Sigmoid colon (tissue), 7 donors: ENCODE measurements around the gene TMEM107. TPM values are rescaled to one million over a fixed set of nuclear protein-coding genes. Genes with fewer than 3 reads are reported as not detected.

Source experiments
- DNase-seq: peaks from one replicate; pipeline ENCODE4 v3.0.0-alpha.2; 2019
- H3K27ac ChIP-seq, 4 donors: fragments of 200-600 bp; sonication (generic); one replicate each; pipeline ENCODE4 v1.5.1; 2016 to 2019; ENCODE audit warnings: mild to moderate bottlenecking in 1 of 4
- H3K27me3 ChIP-seq, 3 donors: fragments of 200-600 bp; sonication (generic); one replicate each; pipeline ENCODE4 v1.5.1; 2019; ENCODE audit warnings: mild to moderate bottlenecking in 1 of 3
- H3K36me3 ChIP-seq, 4 donors: fragments of 200-600 bp; sonication (generic); one replicate each; pipeline ENCODE4 v1.5.1; 2016 to 2019
- H3K4me1 ChIP-seq, 4 donors: fragments of 200-600 bp; sonication (generic); one replicate each; pipeline ENCODE4 v1.5.1; 2017 to 2019
- H3K4me3 ChIP-seq, 4 donors: fragments of 200-600 bp; sonication (generic); one replicate each; pipeline ENCODE4 v1.5.1; 2017 to 2019; ENCODE audit warnings: mild to moderate bottlenecking in 2 of 4, moderate library complexity in 1 of 4
- H3K9me3 ChIP-seq, 4 donors: fragments of 200-600 bp in 3 of 4; sonication (generic) in 3 of 4; one replicate each; pipeline versions ENCODE4 v1.5.1 to v1.6.1; 2013 to 2019
- CTCF ChIP-seq, 4 experiments: fragments of 450-650 bp in 3 of 4; fragments of 200-600 bp in 1 of 4; IDR thresholded peaks; one replicate each; pipeline ENCODE4 v1.5.1; 2016 to 2019; ENCODE audit warnings: antibody characterized with exemption in 4 of 4, mild to moderate bottlenecking in 3 of 4, moderate library complexity in 2 of 4
- EP300 ChIP-seq, 4 donors: sonication (generic); formaldehyde crosslinking; IDR thresholded peaks; one replicate each; pipeline ENCODE4 v1.6.1; 2017; ENCODE audit warnings: antibody characterized with exemption in 4 of 4
- POLR2A ChIP-seq, 2 donors: fragments of 450-650 bp; IDR thresholded peaks; one replicate each; pipeline ENCODE4 v1.6.1; 2016; ENCODE audit warnings: antibody characterized with exemption in 2 of 2, mild to moderate bottlenecking in 2 of 2, moderate library complexity in 2 of 2
- POLR2AphosphoS5 ChIP-seq, 4 donors: sonication (generic); formaldehyde crosslinking; IDR thresholded peaks; one replicate each; pipeline ENCODE4 v1.6.1; 2017; ENCODE audit warnings: antibody characterized with exemption in 4 of 4
- WGBS, 2 donors: extraction: QIAGEN DNeasy Blood & Tissue Kit; methylation state at CpG; one replicate each; pipeline ENCODE4 v1.1.7; 2013; 5-methylcytosine and 5-hydroxymethylcytosine counted together
- intact Hi-C: fragments of 100-400 bp; cut with DNase I; formaldehyde crosslinking; loops from one replicate; pipeline ENCODE4 v1.15.1; 2023
- polyA plus RNA-seq, 3 donors: library from polyadenylated mRNA; stranded (reverse); fragments of 200-250 nt; gene quantifications; one replicate each; pipeline ENCODE4 v1.2.3, GENCODE V29; 2013
- total RNA-seq, 4 donors: library from RNA; depleted of rRNA; stranded (reverse); fragments of >200 nt; gene quantifications; one replicate each; pipeline ENCODE4 v1.1.0, GENCODE V29; 2016
- donor health status: healthy with polysubstance abuse.
- donor health status: Bipolar disorder and iron deficiency.
- donor health status: healthy.

TMEM107 gene
- total and polyA plus RNA-seq, 7 donors, result 4.6 to 61.7 (median 14.4) TPM

- Histone ChIP-seq H3K27me3 (peaks cover 0 to 8% (median 0%) of the 10 kb centered on the region in 3 donors), H3K4me3 (no peak overlapping the region), H3K9me3 (no peaks in the 10 kb centered on the region), H3K27ac (no peak overlapping the region), H3K36me3 (no peaks in the 10 kb centered on the region), H3K4me1 (peaks cover 0 to 10% (median 6%) of the 10 kb centered on the region in 4 donors)
- no peak for DNase-seq
- intact Hi-C loops, result loop anchor here (10.0 kb wide), 1 partner anchor 819 kb away; the partner anchor contains the start of gene GPS2
- 81 to 87% methylated on average over 12 of the region's 12 CpGs for WGBS, 2 donors
- TF ChIP-seq EP300 (IDR thresholded peaks at IDR 0.05) (no peak), POLR2A (IDR thresholded peaks at IDR 0.05) (no peak), POLR2AphosphoS5 (IDR thresholded peaks at IDR 0.05) (no peak), CTCF (IDR thresholded peaks at IDR 0.05) (no peak)
Observed at GRCh38 chr17:8133399-8133798, 42.8 kb downstream of the TMEM107 start.

GRCh38 chr17:8131844-8132441, 44.2 kb downstream of the TMEM107 start:
- Histone ChIP-seq H3K9me3 (no peaks in the 10 kb centered on the region), H3K4me1 (peaks cover 0 to 8% (median 5%) of the 10 kb centered on the region in 4 donors), H3K27ac (no peak overlapping the region), H3K4me3 (no peak overlapping the region), H3K36me3 (no peaks in the 10 kb centered on the region), H3K27me3 (peaks cover 0 to 14% (median 0%) of the 10 kb centered on the region in 3 donors)
- TF ChIP-seq POLR2AphosphoS5 (IDR thresholded peaks at IDR 0.05), result no peak
- TF ChIP-seq CTCF (IDR thresholded peaks at IDR 0.05), result no peak
- TF ChIP-seq POLR2A (IDR thresholded peaks at IDR 0.05), result no peak
- no peak for TF ChIP-seq EP300 (IDR thresholded peaks at IDR 0.05)
- intact Hi-C loops, result loop anchor here (10.0 kb wide), 1 partner anchor 817 kb away; the partner anchor contains the start of gene GPS2
- no peak for DNase-seq
- 58 to 75% methylated on average over 3 of the region's 3 CpGs for WGBS, 2 donors

GRCh38 chr17:8128125-8128784, 47.9 kb downstream of the TMEM107 start:
- Histone ChIP-seq H3K36me3 (no peaks in the 10 kb centered on the region), H3K9me3 (no peaks in the 10 kb centered on the region), H3K4me3 (no peak overlapping the region), H3K27me3 (peaks cover 4 to 33% (median 22%) of the 10 kb centered on the region in 3 donors), H3K4me1 (peaks cover 0 to 42% (median 38%) of the 10 kb centered on the region in 4 donors), H3K27ac (no peak overlapping the region)
- no peak for TF ChIP-seq CTCF (IDR thresholded peaks at IDR 0.05)
- no peak for DNase-seq
- intact Hi-C loops, result no loop called here
- 68 to 81% methylated on average over 14 of the region's 14 CpGs for WGBS, 2 donors

GRCh38 chr17:8126491-8127066, 49.6 kb downstream of the TMEM107 start:
- TF ChIP-seq EP300 (IDR thresholded peaks at IDR 0.05), result no peak
- TF ChIP-seq CTCF (IDR thresholded peaks at IDR 0.05), result no peak
- no peak for TF ChIP-seq POLR2AphosphoS5 (IDR thresholded peaks at IDR 0.05)
- no peak for TF ChIP-seq POLR2A (IDR thresholded peaks at IDR 0.05)
- intact Hi-C loops, result no loop called here
- H3K36me3 ChIP-seq, result no peaks in the 10 kb centered on the region
- H3K27me3 ChIP-seq, result peaks cover 12 to 50% (median 38%) of the 10 kb centered on the region in 3 donors
- peaks cover 0 to 58% (median 54%) of the 10 kb centered on the region in 4 donors for H3K4me1 ChIP-seq
- peak overlapping the region; percentile 72 to 76 (median 74) for H3K27ac ChIP-seq
- peak overlapping the region; percentile 36 to 77 (median 58) for H3K4me3 ChIP-seq
- 0% methylated on average over 45 of the region's 45 CpGs for WGBS, 2 donors
- H3K9me3 ChIP-seq, result no peaks in the 10 kb centered on the region
- no peak for DNase-seq
